Neuronal stem cell (in vitro differentiated cells): ENCODE data around the gene GTF2E1.
A peak's percentile ranks its signal among the peaks of the same experiment; 100 is the strongest.
"Not testable (repeated sequence)": the region's sequence is repeated elsewhere in the genome, so short reads cannot be mapped to it uniquely, and the experiment has no call there.

ENCODE experiments used
- DNase-seq: peaks from one replicate; pipeline ENCODE4 v3.0.0-alpha.2; 2013; ENCODE audit warnings: low spot score
- H2AFZ ChIP-seq: one replicate; pipeline ENCODE4 v1.6.1; 2013; ENCODE audit warnings: mild to moderate bottlenecking, low read length, inconsistent platforms
- H2AK5ac ChIP-seq: 2 replicates; pipeline ENCODE4 v1.6.1; 2013; ENCODE audit warnings: low read depth, mild to moderate bottlenecking, inconsistent platforms, low read length, moderate library complexity, mixed read lengths
- H2BK120ac ChIP-seq: 2 replicates; pipeline ENCODE4 v1.6.1; 2013; ENCODE audit warnings: low read depth, mild to moderate bottlenecking, inconsistent platforms, low read length, moderate library complexity, mixed read lengths
- H2BK12ac ChIP-seq: one replicate; pipeline ENCODE4 v1.6.1; 2013; ENCODE audit warnings: low read length, inconsistent platforms
- H2BK15ac ChIP-seq: 2 replicates; pipeline ENCODE4 v1.6.1; 2013; ENCODE audit warnings: mild to moderate bottlenecking, low read length, inconsistent platforms, mixed read lengths
- H2BK5ac ChIP-seq: one replicate; pipeline ENCODE4 v1.6.1; 2013; ENCODE audit warnings: inconsistent platforms, mild to moderate bottlenecking, low read length, moderate library complexity
- H3K14ac ChIP-seq: one replicate; pipeline ENCODE4 v1.6.1; 2013; ENCODE audit warnings: low read length, inconsistent platforms
- H3K18ac ChIP-seq: 2 replicates; pipeline ENCODE4 v1.6.1; 2013; ENCODE audit warnings: low read length, inconsistent platforms
- H3K23ac ChIP-seq: 2 replicates; pipeline ENCODE4 v1.6.1; 2013; ENCODE audit warnings: low read depth, mild to moderate bottlenecking, mixed read lengths, low read length, inconsistent platforms; ENCODE audit not compliant: poor library complexity
- H3K27ac ChIP-seq: replicated peaks from 3 replicates; pipeline ENCODE4 v1.5.1; 2013; ENCODE audit warnings: low read length, inconsistent platforms
- H3K27me3 ChIP-seq, 3 experiments: 2 replicates each; pipeline ENCODE4 v1.6.1; 2013; ENCODE audit warnings: low read length in 3 of 3, mild to moderate bottlenecking in 2 of 3, inconsistent platforms in 1 of 3, low read depth in 1 of 3, mixed read lengths in 1 of 3, moderate library complexity in 1 of 3; ENCODE audit not compliant: control insufficient read depth in 3 of 3, insufficient read depth in 3 of 3
- H3K36me3 ChIP-seq, 2 donors: replicated peaks in 1 of 2; 2 replicates each; pipeline ENCODE4 v1.6.1; 2013; ENCODE audit warnings: low read length in 2 of 2; ENCODE audit not compliant: control insufficient read depth in 2 of 2, insufficient read depth in 2 of 2
- H3K4ac ChIP-seq: 2 replicates; pipeline ENCODE4 v1.6.1; 2013; ENCODE audit warnings: inconsistent platforms, mild to moderate bottlenecking, low read length, moderate library complexity
- H3K4me1 ChIP-seq, 2 donors: 1 replicate in 1 of 2; 2 replicates in 1 of 2; pipeline ENCODE4 v1.6.1; 2013; ENCODE audit warnings: low read length in 2 of 2, low read depth in 1 of 2; ENCODE audit not compliant: control insufficient read depth in 2 of 2, insufficient read depth in 1 of 2
- H3K4me2 ChIP-seq: one replicate; pipeline ENCODE4 v1.6.1; 2013; ENCODE audit warnings: mild to moderate bottlenecking, low read length, inconsistent platforms; ENCODE audit not compliant: insufficient read depth, poor library complexity, severe bottlenecking
- H3K4me3 ChIP-seq, 2 donors: 2 replicates each; pipeline ENCODE4 v1.5.1; 2013; ENCODE audit warnings: low read length in 2 of 2, mild to moderate bottlenecking in 2 of 2, inconsistent platforms in 1 of 2, moderate library complexity in 1 of 2
- H3K79me1 ChIP-seq: one replicate; pipeline ENCODE4 v1.6.1; 2013; ENCODE audit warnings: low read depth, mild to moderate bottlenecking, inconsistent platforms, low read length, moderate library complexity
- H3K9ac ChIP-seq: one replicate; pipeline ENCODE4 v1.6.1; 2013; ENCODE audit warnings: mild to moderate bottlenecking, low read depth, low read length, inconsistent platforms; ENCODE audit not compliant: poor library complexity
- H3K9me3 ChIP-seq, 2 donors: replicated peaks in 1 of 2; 2 replicates each; pipeline versions ENCODE3 to v1.6.1; 2013; ENCODE audit warnings: low read length in 2 of 2, mild to moderate bottlenecking in 2 of 2, inconsistent platforms in 1 of 2, low read depth in 1 of 2, mixed read lengths in 1 of 2, moderate library complexity in 1 of 2; ENCODE audit not compliant: control insufficient read depth in 2 of 2, insufficient read depth in 1 of 2
- H4K8ac ChIP-seq: one replicate; pipeline ENCODE4 v1.6.1; 2013; ENCODE audit warnings: low read depth, mild to moderate bottlenecking, inconsistent platforms, low read length, moderate library complexity
- H4K91ac ChIP-seq: one replicate; pipeline ENCODE4 v1.6.1; 2013; ENCODE audit warnings: low read length, low read depth, mild to moderate bottlenecking, inconsistent platforms; ENCODE audit not compliant: poor library complexity
- WGBS, 2 donors: extraction: QIAGEN DNeasy Blood & Tissue Kit; methylation state at CpG; one replicate each; pipeline ENCODE4 v1.1.7; 2013; ENCODE audit warnings: missing lambda C conversion rate in 2 of 2, mixed read lengths in 1 of 2; ENCODE audit not compliant: insufficient read length in 2 of 2, insufficient replicate concordance in 1 of 2; ENCODE audit errors: extremely low coverage in 2 of 2; 5-methylcytosine and 5-hydroxymethylcytosine counted together

GTF2E1 gene

DNA sequence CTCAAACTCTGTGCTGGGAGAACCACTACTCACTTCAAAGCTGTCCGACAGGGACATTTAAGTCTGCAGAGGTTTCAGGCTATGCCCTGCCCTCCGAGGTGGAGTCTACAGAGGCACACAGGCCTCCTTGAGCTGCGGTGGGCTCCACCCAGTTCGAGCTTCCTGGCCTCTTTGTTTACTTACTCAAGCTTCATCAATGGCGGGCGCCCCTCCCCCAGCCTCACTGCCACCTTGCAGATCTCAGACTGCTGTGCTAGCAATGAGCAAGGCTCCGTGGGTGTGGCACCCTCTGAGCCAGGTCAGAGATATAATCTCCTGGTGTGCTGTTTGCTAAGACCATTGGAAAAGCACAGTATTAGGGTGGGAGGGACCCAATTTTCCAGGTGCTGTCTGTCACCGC is 4.5 kb upstream of the GTF2E1 start:
- Histone ChIP-seq H3K36me3 (peaks cover 4 to 18% of the 10 kb centered on the region in 2 donors), H3K9me3 (peaks cover 2 to 19% of the 10 kb centered on the region in 2 donors)
- H3K79me1 ChIP-seq, H3K27me3 ChIP-seq, H2BK12ac ChIP-seq, H3K14ac ChIP-seq, H2BK15ac ChIP-seq, H4K91ac ChIP-seq, H3K4me3 ChIP-seq, H2AFZ ChIP-seq, H3K18ac ChIP-seq, H2BK120ac ChIP-seq, DNase-seq, H3K27ac ChIP-seq, H3K4me2 ChIP-seq, H3K4me1 ChIP-seq, H4K8ac ChIP-seq, H3K9ac ChIP-seq, H3K4ac ChIP-seq, H3K23ac ChIP-seq, H2AK5ac ChIP-seq, H2BK5ac ChIP-seq: not testable (repeated sequence)
- WGBS, 2 donors: no CpG with 5 or more reads among the region's 8 CpGs

DNA sequence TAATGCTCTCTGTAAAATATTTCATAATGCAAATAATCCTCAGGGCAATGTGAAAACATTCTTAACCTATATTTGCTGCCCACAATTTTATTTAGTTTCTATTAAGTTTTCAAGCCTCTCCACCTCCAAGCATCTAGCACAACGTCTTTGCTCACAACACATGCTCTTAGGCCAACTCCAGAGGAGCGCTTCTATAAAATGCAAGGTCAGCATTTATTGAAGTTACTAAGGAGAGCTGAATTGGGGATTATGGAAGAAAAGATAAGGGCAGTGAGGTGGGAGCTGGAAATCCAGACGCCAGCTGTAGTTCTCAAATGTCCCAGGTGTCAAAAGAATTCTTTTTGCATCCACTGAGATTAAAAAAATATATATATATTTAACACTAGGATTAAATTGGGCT is 1.2 kb upstream of the GTF2E1 start:
- Histone ChIP-seq H3K4me1 (peaks cover 5 to 9% of the 10 kb centered on the region in 2 donors), H4K91ac (no peak overlapping the region), H2BK15ac (no peak overlapping the region), H3K36me3 (peaks cover 4 to 18% of the 10 kb centered on the region in 2 donors), H3K9me3 (peaks cover 2 to 19% of the 10 kb centered on the region in 2 donors), H3K4me3 (no peak overlapping the region), H3K27ac (no peak overlapping the region), H2AK5ac (no peak overlapping the region), H3K79me1 (peaks cover 5% of the 10 kb centered on the region), H3K23ac (no peak overlapping the region), H4K8ac (no peak overlapping the region), H3K9ac (no peak overlapping the region), H3K14ac (no peak overlapping the region), H2BK12ac (no peak overlapping the region), H3K27me3 (no peaks in the 10 kb centered on the region), H3K4me2 (no peak overlapping the region), H2BK5ac (no peak overlapping the region), H2BK120ac (no peak overlapping the region), H2AFZ (no peak overlapping the region), H3K18ac (no peak overlapping the region), H3K4ac (no peak overlapping the region)
- no peak for DNase-seq
- WGBS, 2 donors: no CpG with 5 or more reads among the region's 3 CpGs

- no peak overlapping the region for H3K9ac ChIP-seq
- no peak overlapping the region for H3K27ac ChIP-seq
- H3K79me1 ChIP-seq: peaks cover 5% of the 10 kb centered on the region
- no CpG with 5 or more reads among the region's 10 CpGs for WGBS, 2 donors
- peaks cover 2 to 19% of the 10 kb centered on the region in 2 donors for H3K9me3 ChIP-seq
- H2BK15ac ChIP-seq: no peak overlapping the region
- H3K36me3 ChIP-seq: peaks cover 4 to 18% of the 10 kb centered on the region in 2 donors
- no peak overlapping the region for H4K8ac ChIP-seq
- H3K4me2 ChIP-seq: peak overlapping the region; percentile 49
- peak overlapping the region; percentile 67 to 71 for H3K4me3 ChIP-seq
- no peaks in the 10 kb centered on the region for H3K27me3 ChIP-seq
- H3K23ac ChIP-seq: no peak overlapping the region
- H3K4me1 ChIP-seq: peaks cover 5 to 9% of the 10 kb centered on the region in 2 donors
- H2AFZ ChIP-seq: peak overlapping the region; percentile 89
- H2AK5ac ChIP-seq: no peak overlapping the region
- H3K14ac ChIP-seq: no peak overlapping the region
- no peak overlapping the region for H3K18ac ChIP-seq
- DNase-seq: no peak
- no peak overlapping the region for H2BK120ac ChIP-seq
- no peak overlapping the region for H3K4ac ChIP-seq
- no peak overlapping the region for H2BK12ac ChIP-seq
- no peak overlapping the region for H2BK5ac ChIP-seq
- H4K91ac ChIP-seq: no peak overlapping the region
Measured at GRCh38 chr3:120741837-120742197, 727 bp upstream of the GTF2E1 start.

- H2BK15ac ChIP-seq: no peak overlapping the region
- H2BK5ac ChIP-seq: no peak overlapping the region
- H3K4ac ChIP-seq: no peak overlapping the region
- peak overlapping the region; percentile 44 for H3K27ac ChIP-seq
- peak overlapping the region; percentile 31 for H3K18ac ChIP-seq
- peaks cover 5 to 9% of the 10 kb centered on the region in 2 donors for H3K4me1 ChIP-seq
- no CpG with 5 or more reads among the region's 26 CpGs for WGBS, 2 donors
- no peak overlapping the region for H3K14ac ChIP-seq
- H3K27me3 ChIP-seq: no peaks in the 10 kb centered on the region
- peak overlapping the region; percentile 92 for H3K4me2 ChIP-seq
- no peak overlapping the region for H4K91ac ChIP-seq
- H2AFZ ChIP-seq: peak overlapping the region; percentile 79
- H2AK5ac ChIP-seq: no peak overlapping the region
- no peak for DNase-seq
- H3K9me3 ChIP-seq: peaks cover 2 to 17% of the 10 kb centered on the region in 2 donors
- H3K4me3 ChIP-seq: peak overlapping the region; percentile 67 to 90
- peak overlapping the region; percentile 96 for H3K9ac ChIP-seq
- no peak overlapping the region for H3K23ac ChIP-seq
- peaks cover under 1 to 10% of the 10 kb centered on the region in 2 donors for H3K36me3 ChIP-seq
- H2BK12ac ChIP-seq: no peak overlapping the region
- no peak overlapping the region for H2BK120ac ChIP-seq
- H4K8ac ChIP-seq: no peak overlapping the region
- H3K79me1 ChIP-seq: peaks cover 6% of the 10 kb centered on the region
Measured at GRCh38 chr3:120742849-120743365, 363 bp downstream of the GTF2E1 start.
